GM11168 (cell line): Measurements from ENCODE around the gene CPT2.

Source experiments
- in situ Hi-C: fragments of 300-500 bp; cut with MboI; formaldehyde crosslinking; loops from one replicate; pipeline ENCODE4 v1.12.0; 2022; ENCODE audit warnings: low sequenced_read_pairs; ENCODE audit not compliant: unreplicated experiment

CPT2 gene

DNA sequence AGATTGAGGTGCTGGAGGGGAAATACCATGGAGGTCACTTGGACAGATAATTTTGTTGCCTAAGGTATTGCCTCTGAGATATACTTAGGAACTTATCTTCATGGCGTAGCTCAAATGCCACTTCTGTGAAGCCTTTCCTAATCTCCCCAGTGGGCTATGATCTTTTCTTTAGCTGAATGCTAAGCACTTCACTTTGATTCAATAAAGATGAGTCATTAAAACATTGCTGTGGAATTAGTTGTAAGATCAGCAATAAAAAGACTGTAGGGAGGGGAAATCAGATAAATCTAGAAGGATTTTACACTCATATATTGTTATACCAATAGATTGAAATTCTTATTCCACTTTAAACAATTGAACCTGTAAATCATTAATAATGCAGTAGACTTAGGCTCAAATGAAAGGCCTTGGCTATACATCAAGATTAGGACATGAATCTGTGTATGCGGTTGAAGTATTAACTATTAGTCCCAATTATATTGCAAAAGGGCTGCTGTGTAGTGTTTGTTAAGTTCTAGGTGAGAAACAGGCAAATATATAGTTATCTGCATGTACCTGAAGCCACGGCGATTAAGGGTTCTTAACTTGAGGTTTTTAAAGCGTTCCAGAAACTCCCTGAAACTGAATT is 60.9 kb downstream of the CPT2 start:
- in situ Hi-C loops, result no loop called here

GRCh38 chr1:53258216-53258615 is 61.6 kb downstream of the CPT2 start:
- in situ Hi-C loops, result no loop called here

GRCh38 chr1:53259932-53260331 is 63.3 kb downstream of the CPT2 start:
- in situ Hi-C loops, result no loop called here

GRCh38 chr1:53260631-53261247 is 64.1 kb downstream of the CPT2 start:
- in situ Hi-C loops, result no loop called here

- in situ Hi-C loops, result no loop called here
These were observed 65.4 kb downstream of the CPT2 start for GRCh38 chr1:53262000-53262399.
